BE2C (cell line): Measurements from ENCODE around the gene ARHGAP22.

ENCODE experiments used
- DNase-seq: peaks from one replicate; pipeline ENCODE4 v3.0.0-alpha.2; 2020
- H3K27me3 ChIP-seq: fragments of 250-450 bp; sonication (Bioruptor Pico); 2 replicates; pipeline ENCODE4 v1.5.1; 2020; ENCODE audit warnings: mild to moderate bottlenecking
- H3K36me3 ChIP-seq: fragments of 250-450 bp; sonication (Bioruptor Pico); 2 replicates; pipeline ENCODE4 v1.5.1; 2020; ENCODE audit warnings: mild to moderate bottlenecking
- H3K4me1 ChIP-seq: fragments of 250-450 bp; sonication (Bioruptor Pico); 2 replicates; pipeline ENCODE4 v1.5.1; 2020
- H3K4me3 ChIP-seq: 2 replicates; pipeline ENCODE4 v1.5.1; 2011; ENCODE audit warnings: low read depth, low read length
- H3K9me3 ChIP-seq: fragments of 250-450 bp; sonication (Bioruptor Pico); 2 replicates; pipeline ENCODE4 v1.5.1; 2020
- TF ChIP-seq, protein P1 (sequence below): IDR thresholded peaks from 2 replicates; pipeline ENCODE4 v1.5.1; 2012; ENCODE audit warnings: mild to moderate bottlenecking, low read depth, low read length

The ARHGAP22 gene

GRCh38 chr10:48626447-48626846 is 21.6 kb upstream of the ARHGAP22 start:
- Histone ChIP-seq H3K4me3 (no peak overlapping the region), H3K9me3 (no peaks in the 10 kb centered on the region), H3K36me3 (no peaks in the 10 kb centered on the region), H3K27me3 (no peaks in the 10 kb centered on the region), H3K4me1 (no peaks in the 10 kb centered on the region)
- TF ChIP-seq, protein P1, sequence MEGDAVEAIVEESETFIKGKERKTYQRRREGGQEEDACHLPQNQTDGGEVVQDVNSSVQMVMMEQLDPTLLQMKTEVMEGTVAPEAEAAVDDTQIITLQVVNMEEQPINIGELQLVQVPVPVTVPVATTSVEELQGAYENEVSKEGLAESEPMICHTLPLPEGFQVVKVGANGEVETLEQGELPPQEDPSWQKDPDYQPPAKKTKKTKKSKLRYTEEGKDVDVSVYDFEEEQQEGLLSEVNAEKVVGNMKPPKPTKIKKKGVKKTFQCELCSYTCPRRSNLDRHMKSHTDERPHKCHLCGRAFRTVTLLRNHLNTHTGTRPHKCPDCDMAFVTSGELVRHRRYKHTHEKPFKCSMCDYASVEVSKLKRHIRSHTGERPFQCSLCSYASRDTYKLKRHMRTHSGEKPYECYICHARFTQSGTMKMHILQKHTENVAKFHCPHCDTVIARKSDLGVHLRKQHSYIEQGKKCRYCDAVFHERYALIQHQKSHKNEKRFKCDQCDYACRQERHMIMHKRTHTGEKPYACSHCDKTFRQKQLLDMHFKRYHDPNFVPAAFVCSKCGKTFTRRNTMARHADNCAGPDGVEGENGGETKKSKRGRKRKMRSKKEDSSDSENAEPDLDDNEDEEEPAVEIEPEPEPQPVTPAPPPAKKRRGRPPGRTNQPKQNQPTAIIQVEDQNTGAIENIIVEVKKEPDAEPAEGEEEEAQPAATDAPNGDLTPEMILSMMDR: no peak
- DNase-seq: no peak

GRCh38 chr10:48625826-48626134 is 20.9 kb upstream of the ARHGAP22 start:
- no peak for DNase-seq
- H3K36me3 ChIP-seq: no peaks in the 10 kb centered on the region
- no peaks in the 10 kb centered on the region for H3K4me1 ChIP-seq
- H3K4me3 ChIP-seq: no peak overlapping the region
- H3K27me3 ChIP-seq: no peaks in the 10 kb centered on the region
- no peaks in the 10 kb centered on the region for H3K9me3 ChIP-seq
- TF ChIP-seq, protein P1: no peak

GRCh38 chr10:48623607-48624132 is 18.8 kb upstream of the ARHGAP22 start:
- Histone ChIP-seq H3K9me3 (no peaks in the 10 kb centered on the region), H3K36me3 (no peaks in the 10 kb centered on the region), H3K4me3 (no peak overlapping the region), H3K4me1 (no peaks in the 10 kb centered on the region), H3K27me3 (no peaks in the 10 kb centered on the region)
- TF ChIP-seq, protein P1: no peak
- no peak for DNase-seq

DNA sequence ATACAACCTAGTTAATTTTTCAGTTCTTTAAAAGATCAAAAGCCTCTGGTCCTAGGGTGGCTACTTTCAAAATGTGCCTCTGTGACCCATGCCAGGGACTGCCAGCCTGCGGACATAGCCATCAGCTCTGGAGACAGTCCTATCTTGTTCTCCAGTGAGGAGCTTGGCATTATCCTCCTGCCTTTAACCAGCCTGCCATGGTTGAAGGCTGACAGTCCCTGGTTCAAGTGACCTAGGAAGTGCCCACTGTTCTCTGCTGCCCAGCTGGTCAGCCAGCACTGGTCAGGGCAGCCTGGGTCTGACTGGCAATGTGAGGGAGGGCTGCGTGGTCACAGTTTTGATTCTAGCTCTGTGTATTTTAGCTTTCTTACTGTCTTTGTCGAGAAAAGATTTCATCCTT is 18.1 kb upstream of the ARHGAP22 start:
- Histone ChIP-seq H3K36me3 (no peaks in the 10 kb centered on the region), H3K9me3 (no peaks in the 10 kb centered on the region), H3K27me3 (no peaks in the 10 kb centered on the region), H3K4me1 (no peaks in the 10 kb centered on the region), H3K4me3 (no peak overlapping the region)
- DNase-seq: no peak
- TF ChIP-seq, protein P1: no peak

DNA sequence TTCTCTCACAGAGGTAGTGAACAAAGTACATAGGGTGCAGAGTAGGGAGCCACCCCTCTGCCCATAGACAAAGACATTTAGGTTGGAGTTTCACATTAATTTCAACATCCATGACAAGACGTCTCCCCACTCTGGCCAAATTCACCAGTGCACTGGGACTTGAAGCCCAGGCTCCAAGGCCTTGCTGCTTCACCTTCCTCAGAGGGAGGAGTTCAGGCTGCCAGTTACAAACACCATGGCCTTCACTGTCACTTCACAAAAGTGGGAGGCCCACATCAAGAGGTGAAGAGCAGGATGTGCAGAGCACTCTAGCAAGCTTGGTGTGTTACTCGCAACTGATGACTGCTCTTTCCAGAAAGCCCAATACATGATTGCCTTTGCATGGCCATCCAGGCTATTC is 15.8 kb upstream of the ARHGAP22 start:
- H3K36me3 ChIP-seq: no peaks in the 10 kb centered on the region
- H3K27me3 ChIP-seq: no peaks in the 10 kb centered on the region
- peaks cover 9% of the 10 kb centered on the region for H3K4me1 ChIP-seq
- no peaks in the 10 kb centered on the region; the same call in 1 of the 2 replicates for H3K9me3 ChIP-seq
- no peak for DNase-seq
- TF ChIP-seq, protein P1: no peak
- no peak overlapping the region for H3K4me3 ChIP-seq

- H3K4me1 ChIP-seq: peaks cover 9% of the 10 kb centered on the region
- no peaks in the 10 kb centered on the region; the same call in 1 of the 2 replicates for H3K9me3 ChIP-seq
- H3K4me3 ChIP-seq: no peak overlapping the region
- TF ChIP-seq, protein P1: no peak
- no peaks in the 10 kb centered on the region for H3K27me3 ChIP-seq
- no peaks in the 10 kb centered on the region for H3K36me3 ChIP-seq
- no peak for DNase-seq
Measured at GRCh38 chr10:48616436-48616835, 11.6 kb upstream of the ARHGAP22 start.
